EH (cell line): ENCODE measurements around the gene DIP2B.
"Not testable (repeated sequence)": the region's sequence is repeated elsewhere in the genome, so short reads cannot be mapped to it uniquely, and the experiment has no call there.

Source experiments
- DNase-seq: peaks from one replicate; pipeline ENCODE4 v3.0.0-alpha.2; 2015; ENCODE audit warnings: low read depth

Gene DIP2B

DNA sequence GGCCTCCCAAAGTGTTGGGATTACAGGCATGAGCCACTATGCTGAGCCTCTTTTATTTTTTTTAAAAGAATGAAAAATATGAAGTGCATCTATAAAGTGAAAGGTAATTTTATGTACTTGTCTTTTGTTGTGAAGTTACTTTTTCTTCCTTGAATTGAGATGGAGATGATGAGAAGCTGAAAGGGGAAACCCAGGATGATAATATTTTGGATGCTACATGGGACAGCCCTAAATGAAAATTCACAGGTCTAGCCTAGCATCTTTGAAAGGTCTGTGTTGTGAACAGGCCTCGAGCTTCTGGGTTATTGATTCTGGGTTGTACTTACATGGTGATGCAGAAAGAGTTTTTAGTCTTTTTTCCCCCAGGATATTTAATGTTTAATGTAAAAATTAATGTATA, 14.6 kb downstream of the DIP2B start:
- no peak for DNase-seq

DNA sequence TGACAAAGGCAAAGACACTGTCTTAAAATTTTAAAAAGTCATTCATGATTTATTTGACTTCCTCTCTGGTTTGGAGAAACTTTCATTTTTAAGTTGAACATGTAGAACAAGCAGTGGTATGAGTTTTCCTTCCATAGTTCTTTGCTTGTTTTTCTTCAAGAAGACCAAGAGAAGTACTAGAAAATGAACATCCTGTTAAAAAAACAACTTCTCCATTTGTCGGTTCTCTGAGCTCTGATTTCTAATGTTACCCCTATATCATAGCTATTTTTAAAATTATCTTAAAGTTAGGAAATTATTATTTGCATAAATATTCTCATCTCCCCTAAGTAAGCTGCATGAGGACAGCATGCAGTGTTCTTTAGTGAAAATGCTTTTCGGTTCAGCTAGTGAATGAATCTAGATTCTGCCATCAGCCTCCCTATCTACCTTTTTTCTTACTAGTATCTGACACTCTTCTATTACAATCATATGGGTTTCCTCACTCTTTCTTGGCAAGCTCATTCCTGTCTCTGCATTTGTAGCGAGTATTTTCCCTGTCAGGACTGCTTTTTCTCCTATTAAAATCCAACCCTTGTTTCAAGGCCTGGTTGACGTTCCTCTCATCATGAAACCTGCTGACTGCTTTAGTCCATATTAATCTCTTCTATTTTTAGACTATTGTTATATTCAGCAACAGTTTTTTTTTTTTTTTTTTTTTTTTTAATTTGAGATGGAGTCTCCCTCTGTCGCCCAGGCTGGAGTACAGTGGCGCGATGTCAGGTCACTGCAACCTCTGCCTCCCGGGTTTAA, 15.8 kb downstream of the DIP2B start:
- DNase-seq: no peak

- DNase-seq: not testable (repeated sequence)
These were observed 17.0 kb downstream of the DIP2B start for GRCh38 chr12:50521781-50522180.

DNA sequence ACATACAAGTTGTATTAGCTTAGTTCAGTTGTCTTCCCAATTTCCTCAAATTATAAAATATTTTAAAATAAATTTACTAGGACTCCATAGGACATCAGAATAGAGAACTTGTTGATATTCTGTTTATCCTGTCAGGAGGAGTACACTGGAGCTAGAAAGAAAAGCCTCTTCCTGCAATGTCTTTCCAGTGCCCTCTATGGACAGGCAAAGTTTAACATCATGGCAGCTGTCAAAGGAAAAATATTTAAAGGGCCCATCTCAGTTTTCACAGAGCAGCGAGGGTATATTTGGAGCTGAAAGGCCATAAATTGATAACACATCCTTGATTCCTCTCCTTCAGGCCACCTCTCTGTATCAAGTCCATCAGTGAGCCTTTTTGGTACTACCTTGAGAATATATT, 19.0 kb downstream of the DIP2B start:
- no peak for DNase-seq

- no peak for DNase-seq
These were observed 19.8 kb downstream of the DIP2B start for GRCh38 chr12:50524621-50525020.

- DNase-seq: no peak
These were observed 20.6 kb downstream of the DIP2B start for GRCh38 chr12:50525422-50525821.

DNA sequence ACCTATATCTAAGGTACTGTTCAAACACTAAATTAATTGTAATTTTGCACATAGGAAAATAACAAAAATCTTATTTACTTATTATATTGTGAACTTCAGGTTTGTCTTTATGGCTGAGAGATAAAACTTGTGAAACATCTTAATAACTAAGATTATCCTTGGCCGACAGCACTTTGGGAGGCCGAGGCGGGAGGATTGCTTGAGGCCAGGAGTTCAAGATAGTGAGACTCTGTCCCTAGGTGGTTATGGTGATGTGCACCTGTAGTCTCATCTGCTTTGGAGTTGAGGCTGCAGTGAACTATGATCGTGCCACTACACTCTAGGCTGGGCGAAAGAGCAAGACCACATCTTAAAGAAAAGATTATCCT, 22.6 kb downstream of the DIP2B start:
- no peak for DNase-seq

DNA sequence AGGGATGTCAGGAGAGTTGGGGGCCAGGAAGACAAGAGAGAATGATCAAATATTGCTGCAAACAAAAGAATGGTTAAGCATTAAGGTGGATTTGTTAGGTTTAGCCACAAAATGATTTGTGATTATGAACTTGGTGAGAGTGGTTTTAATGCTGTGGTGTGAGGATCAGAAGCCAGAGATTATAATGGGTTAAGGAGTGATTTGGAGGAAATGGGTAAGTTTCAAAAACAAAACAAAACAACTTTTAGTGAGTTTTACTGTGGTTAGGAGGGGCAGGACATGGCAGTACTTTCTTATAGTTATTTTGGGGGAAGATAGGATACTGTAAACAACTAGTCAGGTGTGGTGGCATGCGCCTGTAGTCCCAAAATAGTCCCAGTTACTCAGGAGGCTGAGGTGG, 24.0 kb downstream of the DIP2B start:
- no peak for DNase-seq

- DNase-seq: no peak
These were observed 24.6 kb downstream of the DIP2B start for GRCh38 chr12:50529345-50529744.

DNA sequence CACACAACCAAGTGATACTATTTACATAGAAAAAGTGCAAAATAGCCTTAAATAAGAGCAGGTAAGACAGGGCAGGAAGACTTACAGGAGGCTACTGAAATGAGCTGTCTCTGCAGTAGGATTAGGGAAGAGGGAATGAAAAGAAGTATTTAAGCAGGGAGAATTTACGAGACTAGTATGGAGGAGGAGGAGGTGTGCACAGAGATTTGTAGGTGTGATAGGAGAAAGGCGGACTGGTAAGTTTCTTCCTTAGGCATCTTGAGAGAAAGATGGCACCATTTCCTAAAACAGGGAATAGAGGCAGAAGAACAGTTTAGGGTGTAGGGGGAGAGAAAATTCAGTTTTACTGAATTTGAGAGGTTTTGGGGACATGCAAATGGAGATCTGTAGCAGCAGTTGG, 25.7 kb downstream of the DIP2B start:
- no peak for DNase-seq

DNA sequence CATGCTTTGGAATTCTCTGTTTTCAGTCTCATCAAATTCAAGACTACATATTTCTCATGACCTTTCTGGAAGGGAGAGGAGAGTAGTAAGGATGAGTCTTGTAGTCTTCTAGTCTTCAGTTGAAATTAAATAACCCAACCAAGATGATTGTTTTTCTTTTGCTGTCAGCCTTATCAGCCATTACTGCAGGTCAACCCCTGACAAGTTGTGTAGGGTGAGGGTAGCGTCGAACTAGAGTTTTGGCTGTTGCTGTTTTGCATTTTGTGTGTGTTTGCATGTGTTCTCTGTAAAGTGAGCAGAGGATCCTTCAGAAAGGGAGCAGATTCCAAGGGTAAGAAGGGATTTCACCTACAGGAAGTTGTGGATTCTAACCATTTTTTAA, 28.4 kb downstream of the DIP2B start:
- no peak for DNase-seq

GRCh38 chr12:50533971-50534370, 29.2 kb downstream of the DIP2B start:
- peak; percentile 78 for DNase-seq

DNA sequence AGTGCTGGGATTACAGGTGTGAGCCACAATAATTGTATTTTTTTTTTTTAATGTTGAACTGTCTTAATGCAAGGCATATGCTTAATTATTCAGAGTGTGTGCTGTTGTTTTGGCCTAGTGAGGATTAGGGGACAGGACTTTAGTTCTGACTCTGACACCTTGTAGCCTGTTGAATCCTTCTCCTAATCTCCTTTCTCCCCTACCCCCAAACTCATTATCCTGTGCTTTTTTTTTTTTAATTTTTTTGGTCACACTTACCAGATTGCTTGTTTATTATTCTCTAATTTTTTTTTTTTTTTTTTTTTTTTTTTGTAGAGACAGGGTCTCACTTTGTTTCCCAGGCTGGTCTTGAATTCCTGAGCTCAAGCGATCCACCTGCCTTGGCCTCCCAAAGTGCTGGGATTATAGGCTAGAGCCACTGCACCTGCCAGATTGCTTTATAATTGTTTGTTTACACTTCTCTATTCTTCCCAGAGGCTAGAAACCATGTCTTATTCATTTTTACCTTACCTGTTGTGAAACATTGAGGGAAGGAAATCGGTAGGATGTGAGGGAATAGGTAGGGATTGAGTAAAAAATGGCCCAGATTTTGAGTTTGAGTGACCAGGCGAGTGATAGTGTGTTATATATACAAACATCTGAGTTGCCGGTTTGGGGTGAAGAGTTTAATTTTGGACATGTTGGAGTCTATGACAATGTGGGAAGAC, 32.2 kb downstream of the DIP2B start:
- no peak for DNase-seq

DNA sequence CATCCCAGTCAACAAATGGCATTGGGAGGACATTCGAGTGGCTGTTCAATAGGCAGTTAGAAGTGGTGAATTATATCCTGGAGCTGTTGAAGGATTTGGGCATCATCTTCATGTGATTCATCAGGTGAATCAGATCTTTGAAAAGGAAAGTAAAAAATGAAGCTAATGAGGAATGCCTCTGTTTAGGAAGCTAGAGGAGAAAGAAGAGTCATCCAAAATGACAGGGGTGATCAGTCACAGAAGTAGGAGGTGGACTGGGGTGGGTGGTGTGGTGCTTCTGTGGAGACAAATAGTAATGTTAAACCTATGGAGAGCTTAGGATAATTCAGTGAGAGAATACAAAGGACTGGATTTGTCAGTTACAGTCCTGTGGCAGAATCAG, 32.7 kb downstream of the DIP2B start:
- DNase-seq: peak; percentile 85

GRCh38 chr12:50538182-50538581, 33.4 kb downstream of the DIP2B start:
- no peak for DNase-seq

DNA sequence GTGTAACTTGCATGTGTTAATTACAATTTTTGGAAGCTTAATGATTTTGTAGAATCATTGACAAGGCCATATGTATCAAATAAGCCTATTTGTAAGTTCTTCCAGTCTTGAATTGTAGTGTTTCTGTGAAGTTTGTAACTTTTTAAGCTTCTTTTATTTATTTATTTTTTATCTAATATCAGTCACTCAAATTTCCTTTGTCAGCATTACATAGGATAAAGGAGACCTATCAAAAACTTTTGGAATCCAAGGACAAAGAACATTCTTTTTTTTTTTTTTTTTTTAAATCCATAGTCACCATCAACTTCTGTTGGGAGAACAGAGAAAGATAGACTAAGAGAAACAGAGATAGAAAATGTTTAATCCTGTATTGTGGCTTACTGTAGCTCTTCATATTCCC, 36.4 kb downstream of the DIP2B start:
- no peak for DNase-seq

DNA sequence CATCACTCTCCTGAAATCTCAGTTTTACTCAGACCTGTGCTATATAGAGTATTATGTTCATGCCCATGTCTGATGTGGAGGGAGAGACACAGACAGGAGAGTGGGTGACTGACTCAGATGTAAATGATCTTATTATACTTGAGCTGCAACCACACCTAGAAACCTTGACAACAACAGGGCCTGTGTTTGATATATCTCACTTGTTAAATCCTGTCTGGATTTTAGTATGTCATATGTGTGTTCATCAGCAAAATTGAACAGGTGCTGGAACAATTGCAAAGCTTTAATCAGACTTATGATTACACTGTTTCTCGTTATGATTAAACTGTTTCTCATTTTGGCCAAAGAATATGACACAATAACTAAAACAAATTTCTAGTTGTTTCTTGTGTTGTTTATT, 37.7 kb downstream of the DIP2B start:
- DNase-seq: peak; percentile 37

DNA sequence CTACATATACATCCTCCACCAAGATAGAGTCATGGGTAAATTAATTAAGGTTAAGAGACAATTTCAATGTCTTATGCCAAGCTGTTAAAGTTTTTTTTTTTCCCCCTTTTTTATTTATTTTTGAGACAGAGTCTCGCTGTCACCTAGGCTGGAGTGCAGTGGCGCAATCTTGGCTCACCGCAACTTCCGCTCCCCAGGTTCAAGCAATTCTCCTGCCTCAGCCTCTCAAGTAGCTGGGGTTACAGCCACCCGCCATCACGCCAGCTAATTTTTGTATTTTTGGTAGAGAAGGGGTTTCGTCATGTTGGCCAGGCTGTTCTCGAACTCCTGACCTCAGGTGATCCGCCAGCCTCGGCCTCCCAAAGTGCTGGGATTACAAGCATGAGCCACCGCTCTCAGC, 38.4 kb downstream of the DIP2B start:
- not testable (repeated sequence) for DNase-seq

GRCh38 chr12:50545213-50545612, 40.4 kb downstream of the DIP2B start:
- DNase-seq: no peak

DNA sequence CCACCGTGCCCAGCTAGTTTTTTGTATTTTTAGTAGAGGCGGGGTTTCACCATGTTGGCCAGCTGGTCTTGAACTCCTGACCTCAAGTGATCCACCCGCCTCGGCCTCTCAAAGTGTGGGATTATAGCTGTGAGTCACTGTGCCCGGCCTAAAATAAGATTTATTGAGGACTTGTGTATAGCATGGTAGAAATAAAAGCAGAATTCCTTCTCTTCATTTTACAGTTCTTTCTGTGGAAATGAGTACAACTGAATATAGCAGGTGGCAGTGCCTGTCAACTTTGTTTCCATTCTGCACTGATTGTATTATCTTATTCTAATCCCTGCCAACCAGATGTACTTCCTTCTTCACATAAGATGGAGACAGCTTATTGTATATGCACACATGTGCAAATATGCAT, 41.0 kb downstream of the DIP2B start:
- peak; percentile 41 for DNase-seq

- peak; percentile 25 for DNase-seq
These were observed 41.9 kb downstream of the DIP2B start for GRCh38 chr12:50546441-50547318.

DNA sequence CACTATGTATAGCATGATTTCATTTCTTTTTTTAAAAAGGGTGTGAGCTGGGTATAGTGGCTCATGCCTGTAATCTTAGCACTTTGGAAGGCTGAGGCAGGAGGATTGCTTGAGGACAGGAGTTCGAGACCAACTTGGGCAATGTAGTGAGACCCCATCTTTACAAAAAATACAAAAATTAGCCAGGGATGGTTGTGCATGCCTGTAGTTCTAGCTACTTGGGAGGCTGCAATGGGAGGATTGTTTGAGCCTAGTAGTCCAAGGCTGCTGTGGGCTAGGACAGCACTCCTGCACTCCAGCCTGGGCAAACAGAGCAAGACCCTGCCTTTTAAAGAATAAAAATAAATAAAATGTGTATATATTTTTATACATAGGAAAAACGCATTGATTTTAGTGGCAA, 43.0 kb downstream of the DIP2B start:
- no peak for DNase-seq

DNA sequence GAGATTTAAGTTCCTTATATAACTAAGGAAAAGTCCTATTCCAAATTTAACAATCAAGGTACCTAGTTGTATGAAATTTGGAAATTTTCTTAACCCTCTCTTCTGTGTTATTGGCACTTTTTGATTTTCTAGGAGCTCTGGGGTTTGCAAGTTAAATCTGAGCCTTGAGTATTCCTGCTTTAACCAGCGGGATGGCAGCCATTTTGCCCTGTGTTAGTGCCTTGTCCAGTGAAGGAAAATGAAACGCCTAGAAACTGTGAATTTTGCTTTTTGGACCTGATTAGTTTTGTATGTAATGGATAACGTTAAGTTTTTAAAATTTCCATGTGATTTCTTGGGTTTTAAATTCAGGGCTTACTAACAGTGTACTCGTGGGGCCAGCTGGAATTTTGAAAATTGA, 45.1 kb downstream of the DIP2B start:
- DNase-seq: no peak
